Endometrial microvascular endothelial cells (primary cell): ENCODE results near the gene EIPR1. TPM values are rescaled to one million over a fixed set of nuclear protein-coding genes. Genes with fewer than 3 reads are reported as not detected.

Experiments
- in situ Hi-C: cut with HindIII; loops from 2 replicates; pipeline ENCODE4 v1.10.0; 2017; ENCODE audit warnings: low sequenced_read_pairs, low pct_unique_long_range_greater_than_20kb; ENCODE audit errors: inconsistent ontology term
- total RNA-seq: library from RNA; depleted of rRNA; stranded (reverse); fragments of >200 nt; gene quantifications from one replicate; pipeline ENCODE4 v1.2.3, GENCODE V29; 2015; ENCODE audit errors: inconsistent ontology term

EIPR1 gene
- 65.9 TPM for total RNA-seq

GRCh38 chr2:3377612-3378432, at the start of gene EIPR1:
EIPR1 (minus strand) TSS chr2:3377818; CDS start chr2:3377689, 129 bp downstream.
- in situ Hi-C loops = no loop called here

- in situ Hi-C loops = no loop called here
Observed at GRCh38 chr2:3427272-3427671, 49.7 kb upstream of the EIPR1 start.

- in situ Hi-C loops = no loop called here
Observed at GRCh38 chr2:3426615-3427014, 49.0 kb upstream of the EIPR1 start.

- in situ Hi-C loops = no loop called here
Observed at GRCh38 chr2:3424171-3424795, 46.7 kb upstream of the EIPR1 start.

GRCh38 chr2:3423492-3424170, 46.0 kb upstream of the EIPR1 start:
- in situ Hi-C loops = no loop called here

- in situ Hi-C loops = no loop called here
Observed at GRCh38 chr2:3422161-3422779, 44.7 kb upstream of the EIPR1 start.

- in situ Hi-C loops = no loop called here
Observed at GRCh38 chr2:3421580-3421979, 44.0 kb upstream of the EIPR1 start.

- in situ Hi-C loops = no loop called here
Observed at GRCh38 chr2:3420769-3421397, 43.3 kb upstream of the EIPR1 start.

- in situ Hi-C loops = no loop called here
Observed at GRCh38 chr2:3420076-3420768, 42.6 kb upstream of the EIPR1 start.

- in situ Hi-C loops = no loop called here
Observed at GRCh38 chr2:3418766-3419404, 41.3 kb upstream of the EIPR1 start.

- in situ Hi-C loops = no loop called here
Observed at GRCh38 chr2:3414133-3414860, 36.7 kb upstream of the EIPR1 start.

- in situ Hi-C loops = no loop called here
Observed at GRCh38 chr2:3413697-3414096, 36.1 kb upstream of the EIPR1 start.

- in situ Hi-C loops = no loop called here
Observed at GRCh38 chr2:3411103-3411502, 33.5 kb upstream of the EIPR1 start.

GRCh38 chr2:3409627-3410170, 32.1 kb upstream of the EIPR1 start:
- in situ Hi-C loops = no loop called here

GRCh38 chr2:3408781-3409180, 31.2 kb upstream of the EIPR1 start:
- in situ Hi-C loops = no loop called here

GRCh38 chr2:3406501-3406900, 28.9 kb upstream of the EIPR1 start:
- in situ Hi-C loops = no loop called here

- in situ Hi-C loops = no loop called here
Observed at GRCh38 chr2:3405876-3406275, 28.3 kb upstream of the EIPR1 start.
